Measurements from ENCODE around the gene EMP3.
A peak's percentile ranks its signal among the peaks of the same experiment; 100 is the strongest.

Gene EMP3

DNA sequence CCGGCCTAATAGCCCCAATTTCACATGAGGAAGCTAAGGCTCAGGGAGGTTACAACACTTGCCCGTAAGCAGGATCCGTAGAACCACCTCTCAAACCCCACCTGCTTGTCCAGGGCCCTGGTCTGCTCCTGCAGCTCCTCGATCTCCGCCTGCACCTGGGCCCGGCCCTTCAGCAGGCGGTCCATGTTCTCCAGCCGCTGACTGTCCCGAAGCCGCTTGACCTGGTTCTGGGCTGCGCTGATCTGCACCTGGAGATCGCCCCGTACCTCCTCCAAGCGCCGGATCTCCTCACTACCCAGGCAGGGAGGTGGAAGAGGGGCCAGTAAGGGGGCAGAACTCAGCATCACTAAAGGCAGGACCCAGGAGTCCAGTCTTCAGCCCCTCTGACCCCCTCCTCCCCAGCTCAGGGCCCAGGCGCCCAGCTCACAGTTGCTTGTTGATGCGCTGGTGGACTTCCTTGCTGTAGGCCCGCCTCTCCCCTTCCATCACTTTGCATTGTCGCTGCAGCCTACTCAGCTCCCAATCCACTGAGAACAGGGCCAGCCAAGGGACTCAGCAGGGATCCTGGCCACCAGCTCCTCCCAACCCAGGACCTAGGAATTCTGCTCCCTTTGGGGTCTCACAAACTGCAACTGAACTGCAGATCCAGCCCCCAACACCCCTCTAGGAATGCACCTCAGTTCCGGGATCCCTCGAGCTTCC, 6.9 kb upstream of the EMP3 start:
- no peak for DNase-seq

DNA sequence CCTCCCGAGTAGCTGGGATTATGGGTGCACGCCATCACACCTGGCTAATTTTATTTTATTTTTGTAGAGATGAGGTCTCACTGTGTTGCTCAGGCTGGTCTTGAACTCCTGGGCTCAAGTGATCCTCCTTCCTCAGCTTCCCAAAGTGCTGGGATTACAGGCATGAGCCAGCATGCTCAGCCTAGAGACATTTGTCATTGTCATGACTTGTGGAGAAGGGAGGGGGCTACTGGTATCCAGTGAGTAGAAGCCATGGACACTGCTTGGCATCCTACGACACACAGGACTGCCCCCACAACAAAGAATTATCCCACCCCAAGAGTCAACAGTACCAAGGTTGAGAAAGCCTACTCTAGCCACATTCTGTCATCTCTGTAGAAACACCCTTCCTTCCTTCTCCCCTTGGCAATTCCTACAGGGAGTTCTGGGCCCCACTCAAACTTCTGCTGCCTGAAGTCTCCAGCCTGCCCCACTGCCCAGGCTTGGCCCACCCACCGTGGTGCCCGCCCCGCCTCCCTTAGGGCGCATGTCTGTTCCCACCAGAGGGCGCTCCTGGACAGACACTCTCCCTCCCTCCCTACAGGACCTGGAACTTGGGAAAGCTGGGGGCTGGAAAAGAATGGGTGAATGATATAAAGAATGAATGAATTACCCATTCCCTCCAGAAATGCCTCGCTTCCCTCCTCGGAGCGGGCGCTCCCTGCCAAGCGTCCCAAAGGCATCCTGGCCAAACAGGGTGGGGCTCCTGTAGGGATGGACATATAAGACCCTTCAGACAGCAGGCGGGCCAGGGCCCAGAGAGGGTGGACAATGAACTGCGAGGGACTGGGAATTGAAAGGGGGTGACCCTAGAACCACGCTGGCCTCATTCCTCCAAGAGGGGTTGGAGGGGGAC, 5.5 kb upstream of the EMP3 start:
- peak; percentile 71 to 72 for DNase-seq

DNA sequence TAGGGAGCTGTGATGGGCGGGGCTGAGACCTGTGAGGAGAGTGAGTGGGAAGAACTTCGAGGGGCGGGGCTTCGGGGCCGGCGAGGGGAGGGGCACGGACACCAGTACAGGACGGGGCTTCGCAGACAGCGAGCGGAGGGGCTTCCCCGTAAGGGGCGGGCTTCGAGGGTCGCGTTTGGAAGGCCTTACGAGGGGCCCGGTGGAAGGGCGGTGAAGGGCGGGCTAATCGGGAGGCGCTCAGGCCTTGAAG, 4.1 kb upstream of the EMP3 start:
- DNase-seq = peak; percentile 95 to 96

DNA sequence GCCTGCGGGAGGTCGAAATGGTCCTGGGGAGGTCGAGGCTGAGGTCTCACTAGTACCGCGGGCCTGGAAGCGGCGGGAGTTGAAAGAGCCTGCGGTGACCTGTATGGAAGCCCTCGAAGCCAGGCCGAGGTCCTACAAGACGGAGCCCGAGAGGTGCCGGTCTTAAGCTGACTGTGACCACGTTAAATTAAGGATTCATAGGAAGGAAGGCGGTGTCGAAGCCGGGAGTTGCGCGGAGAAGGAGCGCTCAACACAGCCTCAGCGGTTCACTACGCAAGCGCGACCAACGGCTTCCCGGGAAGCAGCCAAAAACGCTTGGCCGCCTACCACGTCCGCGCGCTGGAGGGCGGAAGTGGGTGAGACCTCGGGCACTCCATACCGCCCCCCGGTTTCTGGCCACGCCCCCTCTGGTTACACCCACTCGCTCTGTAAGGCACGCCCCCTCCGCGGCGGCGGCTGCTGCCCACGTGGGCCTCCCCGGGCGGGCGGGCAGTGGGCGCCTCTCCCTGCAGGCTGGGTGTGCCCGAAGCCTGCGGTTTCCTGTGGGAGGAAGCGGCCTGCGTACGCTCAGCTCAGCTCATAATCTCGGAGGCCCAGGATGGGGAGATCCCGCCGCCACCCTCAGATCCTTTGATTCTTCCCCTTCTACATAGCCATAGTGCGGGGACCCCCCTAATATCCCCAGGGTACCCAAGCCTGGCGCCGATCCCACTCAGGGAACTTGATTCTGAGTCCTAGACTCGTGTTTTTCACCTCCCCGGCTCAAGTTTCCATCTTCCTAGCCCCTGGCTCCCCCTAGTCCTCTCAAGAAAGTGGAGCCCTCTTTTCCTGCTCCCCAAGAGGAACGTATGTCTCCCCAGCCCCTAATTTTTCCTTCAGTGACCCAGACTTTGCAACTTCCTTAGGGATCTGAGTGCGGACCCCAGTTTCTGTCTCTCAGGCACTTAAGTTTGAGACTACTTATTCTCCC, 3.4 kb upstream of the EMP3 start:
- DNase-seq = peak; percentile 99

DNA sequence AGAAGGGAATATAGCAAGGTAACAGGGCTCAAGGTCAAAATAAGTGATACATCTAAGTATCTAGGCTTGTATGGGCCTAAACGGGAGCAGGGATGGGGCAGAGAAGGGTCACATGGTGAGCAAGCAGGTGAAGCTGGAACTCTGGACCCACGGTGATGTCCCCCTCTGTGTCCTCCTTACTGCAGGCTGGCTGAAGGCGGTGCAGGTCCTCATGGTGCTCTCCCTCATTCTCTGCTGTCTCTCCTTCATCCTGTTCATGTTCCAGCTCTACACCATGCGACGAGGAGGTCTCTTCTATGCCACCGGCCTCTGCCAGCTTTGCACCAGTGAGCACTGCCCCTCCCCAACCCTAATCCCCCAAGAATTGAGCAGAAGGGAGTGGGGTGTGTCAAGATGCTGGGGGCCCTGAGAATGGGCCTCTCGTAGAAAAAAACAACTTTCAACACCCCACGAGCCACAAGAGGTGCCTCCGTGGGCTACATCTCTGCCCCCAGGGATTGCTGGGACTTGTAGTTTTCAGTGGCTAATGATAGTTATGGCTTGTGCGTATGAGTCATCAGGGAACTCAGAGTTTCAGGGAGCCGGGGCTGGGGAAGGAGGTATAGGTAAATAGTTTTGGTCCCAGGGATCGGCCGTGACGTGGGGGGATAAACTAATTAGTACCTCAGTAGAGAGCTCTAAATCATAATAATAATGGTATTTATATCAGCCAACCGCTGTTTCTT, 4.0 kb downstream of the EMP3 start:
- peak; percentile 30 for DNase-seq

DNA sequence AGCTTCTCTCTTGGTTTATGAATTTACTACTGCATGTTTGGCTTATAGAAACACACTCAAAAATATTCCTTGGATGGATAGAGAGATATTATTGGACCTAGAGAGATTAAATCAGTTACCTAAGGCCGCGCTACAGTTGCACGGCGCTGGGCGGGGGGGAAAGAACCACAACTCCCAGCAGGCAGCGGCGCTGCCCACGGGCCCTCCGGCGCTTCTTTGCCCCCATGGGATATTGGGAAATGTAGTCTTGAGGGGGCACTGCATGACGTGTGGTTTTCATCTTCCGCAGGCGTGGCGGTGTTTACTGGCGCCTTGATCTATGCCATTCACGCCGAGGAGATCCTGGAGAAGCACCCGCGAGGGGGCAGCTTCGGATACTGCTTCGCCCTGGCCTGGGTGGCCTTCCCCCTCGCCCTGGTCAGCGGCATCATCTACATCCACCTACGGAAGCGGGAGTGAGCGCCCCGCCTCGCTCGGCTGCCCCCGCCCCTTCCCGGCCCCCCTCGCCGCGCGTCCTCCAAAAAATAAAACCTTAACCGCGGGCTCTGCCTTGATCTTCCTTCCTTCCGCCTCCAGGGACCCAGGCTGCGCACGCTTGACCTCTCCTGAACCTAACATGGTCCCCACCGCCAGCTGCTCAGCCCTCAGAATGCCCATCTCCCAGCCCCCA, 4.8 kb downstream of the EMP3 start:
- DNase-seq = peak; percentile 70 to 73

DNA sequence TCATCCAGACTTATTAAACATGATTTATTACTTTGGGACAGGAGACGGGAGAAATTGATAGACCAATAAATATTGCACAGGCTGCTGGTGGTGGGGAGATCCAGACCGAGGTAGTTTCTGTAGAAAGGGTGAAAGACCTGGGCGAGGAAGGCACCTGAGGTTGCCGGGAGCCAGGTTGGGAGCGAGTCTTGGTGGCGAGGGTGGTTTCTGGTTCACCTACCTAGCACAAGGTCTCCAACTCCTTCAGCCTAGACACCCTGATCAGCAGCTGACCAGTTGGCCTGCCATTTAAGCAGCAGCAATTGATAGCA, 7.0 kb downstream of the EMP3 start:
- no peak for DNase-seq

DNA sequence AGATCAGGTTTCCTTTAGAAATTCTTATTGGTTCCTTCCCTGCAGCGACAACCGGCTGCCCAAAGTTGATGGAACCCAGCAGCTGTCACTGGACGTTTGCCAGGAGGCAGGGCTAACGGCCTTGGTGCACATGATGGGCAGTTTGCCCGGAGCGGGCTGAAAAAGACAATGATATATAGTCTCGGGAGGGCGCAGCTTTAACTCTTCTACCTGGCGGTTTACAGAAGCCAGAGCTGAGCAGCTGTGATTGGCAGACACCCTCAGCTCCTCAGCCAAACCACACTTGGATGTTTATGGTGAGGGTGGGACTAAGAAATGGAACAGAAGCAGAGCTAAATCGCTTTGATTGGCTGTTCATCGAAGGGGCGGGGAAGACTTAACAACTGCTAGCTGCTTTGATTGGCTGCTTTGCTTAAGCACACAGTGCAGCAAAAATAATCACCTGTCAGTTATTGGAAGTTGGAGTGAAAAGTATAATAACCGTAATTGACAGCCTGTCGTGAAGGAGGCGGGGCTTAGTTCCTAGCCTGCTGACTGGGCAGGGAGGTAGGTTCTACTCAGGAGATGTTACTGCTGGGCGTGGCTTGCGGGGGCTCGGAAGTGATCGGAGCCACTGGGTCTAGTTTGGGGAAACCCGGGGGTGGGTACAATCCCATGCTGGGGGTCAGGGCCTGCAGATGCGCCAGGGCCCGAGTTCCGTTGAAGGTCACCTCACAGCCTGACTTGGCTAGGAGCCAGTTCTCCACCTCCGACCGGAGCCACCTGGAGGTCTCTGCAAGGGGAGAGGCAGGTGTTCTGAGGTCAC, 7.5 kb downstream of the EMP3 start:
- peak; percentile 94 to 95 for DNase-seq

DNA sequence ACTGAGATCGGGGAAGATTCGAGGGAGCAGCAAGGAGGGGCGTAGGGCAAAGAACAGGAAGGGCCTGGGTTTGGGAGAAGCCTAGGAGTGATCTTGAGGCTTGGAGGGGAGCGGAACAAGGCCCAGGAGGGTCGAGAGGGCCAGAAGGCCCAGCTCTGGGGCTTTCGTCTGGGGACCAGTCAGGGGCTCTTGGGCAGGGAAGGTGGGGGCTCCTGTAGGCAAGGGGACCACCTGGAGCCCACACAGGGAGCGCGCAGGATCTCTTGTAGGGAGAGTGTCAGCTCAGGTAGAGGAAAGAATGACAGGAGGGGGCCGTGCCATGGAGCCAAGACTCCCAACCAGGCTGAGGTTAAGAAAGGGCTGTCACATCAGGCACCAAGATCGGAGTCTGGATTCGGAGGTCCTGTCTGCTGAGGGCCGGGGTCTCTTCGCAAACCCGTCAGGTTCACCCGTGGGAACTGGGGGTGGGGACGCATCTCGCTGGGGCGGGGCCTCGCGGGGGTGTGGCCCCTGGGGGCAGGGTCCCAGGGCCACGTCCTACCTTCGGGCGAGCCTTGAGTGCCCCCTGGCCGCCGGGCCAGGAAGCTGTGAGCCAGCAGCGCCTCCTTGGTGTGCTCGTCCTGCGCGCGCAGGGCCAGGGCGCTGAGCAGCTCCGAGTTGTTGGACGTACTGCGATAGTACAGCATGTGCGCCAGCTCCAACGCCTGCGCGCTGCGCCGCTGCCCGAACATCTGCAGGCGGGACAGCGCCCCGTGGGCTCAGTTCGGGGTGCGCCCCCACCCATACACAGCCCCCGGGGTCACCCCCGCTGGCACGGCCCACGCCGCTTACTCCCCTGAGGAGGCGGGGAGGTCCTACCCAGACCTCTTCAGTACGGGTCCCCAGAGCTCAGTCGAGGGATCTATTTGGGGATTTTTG, 8.4 kb downstream of the EMP3 start:
- DNase-seq = peak; percentile 92 to 93

DNA sequence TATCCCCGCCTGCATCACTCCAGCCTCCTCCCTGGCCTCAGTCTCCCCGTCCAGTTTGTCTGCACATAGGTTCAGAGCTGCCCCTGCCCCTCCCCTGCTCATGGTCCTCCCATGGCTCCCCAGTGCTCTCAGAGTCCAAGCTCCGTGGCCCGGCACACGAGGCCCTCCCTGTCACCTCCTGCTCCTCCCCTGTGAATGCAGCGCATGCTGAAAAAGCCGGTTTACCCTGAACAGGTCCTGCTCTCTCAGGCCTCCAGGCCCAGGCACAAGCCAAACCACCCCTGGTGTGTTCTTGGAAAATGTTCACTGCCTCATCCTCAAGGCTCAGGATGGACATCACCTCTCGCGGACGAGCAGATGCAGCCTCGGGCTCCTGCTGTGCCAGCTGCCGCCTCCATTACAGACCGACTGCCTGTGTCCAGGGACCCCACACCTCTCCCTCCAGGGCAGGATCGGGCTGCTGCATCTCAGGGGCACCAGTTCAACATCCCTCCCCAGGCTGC, 13.0 kb downstream of the EMP3 start:
- no peak for DNase-seq

DNA sequence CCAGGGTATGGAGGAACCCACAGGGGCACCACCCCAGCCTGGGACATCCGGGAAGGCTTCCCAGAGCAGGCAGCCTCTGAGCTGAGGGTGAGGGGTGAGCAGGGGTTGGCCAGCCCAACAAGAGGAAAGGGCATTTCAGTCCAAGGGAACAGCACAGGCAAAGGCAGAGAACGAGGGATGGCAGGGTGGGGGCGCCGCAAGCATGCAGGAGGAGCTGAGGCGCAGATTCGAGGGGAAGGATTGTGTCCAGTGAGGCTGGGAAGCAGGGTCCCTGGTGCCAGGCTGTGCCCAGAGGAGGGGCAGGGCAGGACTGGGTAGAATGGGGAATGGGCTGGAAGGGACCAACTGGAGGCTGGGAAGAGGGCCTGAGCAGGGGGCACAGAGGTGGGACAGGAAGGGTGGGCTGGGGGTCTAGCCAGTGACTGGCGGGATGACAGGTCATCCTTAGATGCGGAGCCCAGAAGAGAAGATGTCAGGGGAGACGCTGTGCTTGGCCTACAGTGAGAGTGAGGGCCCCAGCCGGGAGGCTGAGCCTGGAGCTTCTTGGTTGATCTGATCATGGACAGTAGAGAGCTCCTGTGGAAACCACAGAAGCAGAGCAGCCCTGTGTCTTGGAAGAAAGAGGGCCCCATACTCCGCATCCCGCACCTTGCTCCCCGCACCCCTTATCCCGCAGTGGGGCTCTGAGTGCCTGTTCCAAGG, 13.6 kb downstream of the EMP3 start:
- DNase-seq = no peak

DNA sequence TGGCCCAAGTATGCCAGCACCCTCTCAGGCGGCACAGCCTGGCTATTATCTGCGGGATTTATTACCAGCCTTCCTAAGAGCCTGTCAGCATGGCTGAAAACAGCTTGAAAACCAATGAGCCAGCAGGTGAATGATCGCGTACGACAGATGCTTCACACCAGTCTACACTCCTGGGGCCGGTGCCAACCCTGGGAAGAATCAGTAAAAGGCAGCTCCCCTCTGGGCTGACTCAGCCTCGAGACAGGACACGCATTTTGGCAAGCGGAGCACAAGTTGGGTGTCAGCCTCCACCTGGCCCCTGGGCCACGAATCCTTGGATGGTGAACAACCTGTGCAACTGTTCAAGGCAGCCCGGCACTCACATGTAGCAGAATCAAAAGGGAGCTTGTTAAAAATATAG, 15.6 kb downstream of the EMP3 start:
- DNase-seq = no peak

DNA sequence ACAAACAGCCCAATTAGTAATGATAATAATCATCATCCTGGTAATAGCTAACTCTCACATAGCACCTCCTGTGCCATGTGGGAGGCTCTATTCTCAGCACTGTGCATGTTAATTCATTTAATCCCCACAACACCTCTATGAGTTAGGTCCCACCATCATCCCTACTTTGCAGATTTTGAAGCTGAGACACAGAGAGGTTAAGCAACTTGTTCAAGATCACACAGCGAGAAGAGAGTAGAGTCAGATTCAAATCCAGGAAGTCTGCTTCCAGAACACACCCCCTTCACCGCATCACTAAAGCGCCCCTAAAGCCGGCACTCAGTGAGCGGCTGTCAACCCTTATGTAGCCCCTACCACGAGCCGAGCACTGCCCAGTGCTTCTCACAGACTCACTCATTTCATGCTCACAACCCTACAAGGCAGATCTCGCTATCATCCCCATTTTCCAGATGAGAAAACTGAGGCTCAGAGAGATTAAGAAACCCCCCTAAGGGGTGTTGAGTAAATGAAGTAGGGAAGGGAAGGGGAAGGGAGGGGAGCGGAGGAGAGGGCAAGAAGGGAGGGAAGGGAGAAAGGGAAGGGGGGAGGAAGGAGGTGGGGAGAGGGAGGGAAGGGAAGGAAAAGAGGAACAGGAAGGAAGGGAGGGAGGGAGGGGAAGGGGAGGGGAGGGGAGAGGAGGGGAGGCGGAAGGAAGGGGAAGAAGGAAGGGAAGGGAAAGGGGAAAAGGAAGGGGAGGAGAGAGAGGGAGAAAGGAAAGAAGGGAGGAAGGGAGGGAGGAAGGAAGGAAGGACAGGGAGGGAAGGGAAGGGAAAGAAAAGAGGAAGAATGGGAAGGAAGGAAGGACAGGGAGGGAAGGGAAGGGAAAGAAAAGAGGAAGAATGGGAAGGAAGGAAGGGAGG, 16.4 kb downstream of the EMP3 start:
- DNase-seq = no peak

DNA sequence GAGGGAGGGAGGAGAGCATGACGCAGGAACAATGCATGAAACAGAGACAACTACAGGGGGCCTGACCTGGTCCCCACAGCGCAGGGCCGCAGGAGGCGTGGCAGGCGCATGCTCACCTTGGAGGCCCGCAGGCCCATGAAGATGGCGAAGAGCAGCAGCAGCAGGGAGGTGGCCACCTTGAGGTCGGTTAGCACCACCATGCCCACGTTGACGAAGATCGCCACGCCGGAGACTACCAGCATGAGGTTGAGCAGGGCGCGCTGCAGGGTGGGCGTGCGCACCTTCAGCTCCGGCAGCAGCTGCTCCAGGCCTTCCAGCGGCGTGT, 17.0 kb downstream of the EMP3 start:
- DNase-seq = no peak

DNA sequence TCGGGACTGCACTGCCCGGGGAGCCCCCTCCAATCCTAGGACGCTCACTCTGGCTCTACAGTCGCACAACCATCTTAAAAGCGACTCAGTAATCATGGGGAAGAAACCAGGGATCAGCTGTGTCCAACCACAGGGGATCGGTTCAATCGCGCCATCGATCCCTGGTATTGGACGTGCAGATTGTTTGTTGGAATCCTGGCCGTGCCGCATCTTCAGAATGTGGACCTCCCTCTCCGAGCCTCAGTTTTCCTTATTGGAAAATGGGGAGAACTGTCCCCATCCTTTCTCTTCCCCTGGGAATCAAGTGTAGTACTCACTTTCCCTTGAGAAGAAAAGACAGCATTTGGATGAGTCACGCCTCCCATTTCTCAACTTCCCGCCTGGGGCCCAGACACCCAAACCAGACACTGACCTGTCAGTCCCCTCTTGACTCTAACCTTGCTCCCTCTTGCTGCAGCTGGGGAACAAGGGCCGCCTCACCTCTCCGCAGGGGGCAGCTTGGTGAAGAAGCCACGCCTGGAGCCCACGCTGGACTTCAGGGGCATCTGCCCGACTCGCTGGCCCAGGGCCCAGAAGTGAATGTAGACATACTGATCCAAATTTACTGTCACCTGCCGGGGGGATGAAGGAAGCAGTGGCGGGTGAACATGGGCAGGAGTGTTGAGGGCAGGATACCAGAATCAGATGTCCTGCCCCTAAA, 17.6 kb downstream of the EMP3 start:
- no peak for DNase-seq

DNA sequence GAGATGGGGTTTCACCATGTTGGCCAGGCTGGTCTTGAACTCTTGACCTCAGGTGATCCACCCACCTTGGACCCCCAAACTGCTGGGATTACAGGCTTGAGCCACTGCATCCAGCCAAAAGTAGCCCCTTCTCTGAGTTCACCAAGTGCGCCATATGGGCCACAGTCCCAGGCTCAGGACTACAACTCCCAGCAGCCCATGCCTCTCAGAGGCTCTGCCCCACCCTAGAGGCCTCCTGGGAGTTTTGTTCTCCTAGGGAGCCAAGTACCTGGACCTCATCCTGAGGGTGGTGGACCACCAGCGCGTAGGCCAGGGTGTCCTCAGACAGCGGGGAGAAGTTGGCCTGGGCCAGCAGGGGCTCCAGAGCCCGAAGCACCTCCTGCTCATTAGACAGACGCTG, 19.5 kb downstream of the EMP3 start:
- DNase-seq = no peak

DNA sequence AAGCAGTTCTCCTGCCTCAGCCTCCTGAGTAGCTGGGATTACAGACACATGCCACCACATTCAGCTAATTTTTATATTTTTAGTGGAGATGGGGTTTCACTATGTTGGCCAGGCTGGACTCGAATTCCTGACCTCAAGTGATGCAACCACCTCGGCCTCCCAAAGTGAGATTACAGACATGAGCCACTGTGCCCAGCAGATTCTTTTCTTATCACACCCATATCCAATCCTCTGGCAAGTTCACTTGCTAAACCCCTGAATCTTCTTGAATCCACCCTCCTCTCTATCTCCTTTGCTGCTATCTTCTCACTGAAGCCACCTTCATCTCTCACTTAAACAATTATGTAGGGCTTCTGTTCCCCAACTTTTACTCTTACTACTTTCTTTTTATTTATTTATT, 20.8 kb downstream of the EMP3 start:
- DNase-seq = no peak

DNA sequence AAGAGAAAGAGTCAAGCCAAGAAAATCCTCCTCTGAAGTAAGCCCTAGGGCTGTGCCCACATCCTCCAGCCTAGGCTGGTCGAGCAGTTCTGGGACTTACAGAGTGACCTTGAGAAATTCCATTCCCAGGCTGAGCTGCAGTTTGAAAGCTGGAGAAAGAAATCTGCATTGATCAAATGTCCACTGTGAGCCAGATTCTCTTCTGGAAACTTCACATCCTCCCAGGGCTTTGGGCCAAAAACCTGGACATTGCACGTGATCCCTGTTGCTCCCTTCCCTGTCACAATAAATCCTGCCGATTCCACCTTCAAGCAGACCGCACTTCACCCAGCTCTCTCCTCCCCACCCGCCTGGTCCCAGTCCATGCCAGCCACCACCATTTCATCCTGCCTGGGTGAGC, 22.7 kb downstream of the EMP3 start:
- DNase-seq = no peak

All from activated CD4-positive, alpha-beta T cell treated with anti-CD3 and anti-CD28 coated beads, Interleukin-2, amount 50 U/mL, for 4 hours (primary cell).